ENCODE results near the gene E2F3.
A peak's percentile ranks its signal among the peaks of the same experiment; 100 is the strongest.

The E2F3 gene

GRCh38 chr6:20402342-20403069 lies 827 bp downstream of the E2F3 start:
- DNase-seq (ENCODE audit: low read depth) = peak; percentile 52

GRCh38 chr6:20403070-20403765 lies 1.5 kb downstream of the E2F3 start:
- peak; percentile 92 for DNase-seq (ENCODE audit: low read depth)

GRCh38 chr6:20403766-20404640 lies 2.3 kb downstream of the E2F3 start:
- DNase-seq (ENCODE audit: low read depth) = peak; percentile 77

- peak; percentile 75 for DNase-seq (ENCODE audit: low read depth)
Observed at GRCh38 chr6:20404641-20405032, 3.0 kb downstream of the E2F3 start.

GRCh38 chr6:20408851-20409250 lies 7.2 kb downstream of the E2F3 start:
- DNase-seq (ENCODE audit: low read depth) = no peak

DNA sequence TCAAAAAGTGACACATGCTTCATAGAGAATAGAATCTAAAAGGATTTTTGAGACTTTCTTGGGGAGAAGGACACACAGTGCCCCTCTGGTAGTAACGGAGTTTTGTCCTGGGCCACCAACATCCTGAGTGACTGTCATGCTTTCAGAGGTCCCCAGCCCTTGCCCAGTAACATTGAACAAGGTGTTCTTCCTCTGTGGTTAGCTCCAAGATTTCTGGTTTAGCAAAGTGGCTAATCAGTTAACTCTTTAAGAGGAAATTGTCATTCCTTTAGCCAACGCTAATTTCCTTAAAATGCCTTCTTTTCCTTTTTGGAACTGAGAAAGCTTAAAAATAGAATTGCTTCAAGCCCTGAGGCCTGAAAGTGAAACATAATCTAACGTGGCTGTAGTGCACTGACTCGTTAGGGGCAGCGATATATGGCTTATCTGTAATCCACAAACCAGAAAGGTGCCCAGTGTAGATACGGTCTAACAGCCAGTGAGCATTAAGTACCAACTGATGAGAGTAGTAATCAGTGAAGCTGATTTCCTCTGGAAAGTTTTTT lies 7.8 kb downstream of the E2F3 start:
- no peak for DNase-seq (ENCODE audit: low read depth)

DNA sequence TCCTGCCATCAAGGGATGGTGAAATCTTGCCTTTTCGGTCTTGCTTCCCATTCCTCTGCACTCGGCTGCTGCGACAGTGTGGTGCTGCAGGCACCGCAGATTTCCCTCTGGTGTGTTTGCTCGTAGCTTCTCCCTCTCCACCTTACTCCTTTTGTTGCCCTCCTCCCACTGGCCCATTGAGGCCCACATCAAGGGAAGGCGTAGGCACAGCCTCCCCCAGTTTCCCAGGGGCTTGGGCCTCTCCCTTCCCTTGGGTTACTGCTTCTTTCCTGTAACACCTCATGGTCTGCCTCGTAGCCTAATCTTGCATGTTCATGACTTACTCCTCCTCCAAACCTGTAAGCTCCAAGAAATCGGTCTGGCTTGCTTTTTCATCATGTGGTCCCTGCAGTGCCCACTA lies 9.9 kb downstream of the E2F3 start:
- DNase-seq (ENCODE audit: low read depth) = no peak

DNA sequence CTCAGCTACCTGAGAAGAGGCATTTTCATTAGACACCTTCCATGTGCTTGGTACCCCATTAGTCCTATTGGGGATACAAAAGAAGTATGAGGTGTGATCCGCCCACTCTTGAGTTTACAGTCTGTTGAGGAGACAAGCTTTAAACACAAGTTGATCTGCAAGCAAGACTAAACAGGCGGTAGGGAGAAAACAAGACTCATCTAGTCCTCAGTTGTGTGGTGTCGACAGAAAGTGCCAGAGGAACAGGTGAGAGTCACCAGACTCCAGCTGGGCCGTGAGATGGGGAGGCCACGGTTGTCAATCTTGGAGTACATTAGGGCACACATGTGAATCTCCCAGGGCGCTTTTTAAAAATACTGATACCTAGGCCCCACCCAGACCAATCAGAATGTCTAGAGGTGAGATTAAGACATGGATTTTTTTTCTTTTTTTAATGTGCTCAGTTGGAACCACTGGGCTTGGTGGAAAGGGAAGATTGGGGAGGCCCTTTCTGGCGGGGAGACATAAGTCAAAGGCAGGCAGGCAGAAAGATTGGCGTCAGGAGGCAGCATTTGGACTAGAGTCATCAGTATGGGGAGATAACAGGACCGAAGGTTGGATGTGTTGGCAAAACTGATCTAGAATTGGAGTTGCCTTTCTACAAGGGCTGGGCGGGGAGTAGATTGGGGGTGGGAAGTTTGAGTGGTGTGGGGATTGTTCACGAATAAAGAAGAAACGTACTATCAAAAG lies 10.4 kb downstream of the E2F3 start:
- DNase-seq (ENCODE audit: low read depth) = no peak

DNA sequence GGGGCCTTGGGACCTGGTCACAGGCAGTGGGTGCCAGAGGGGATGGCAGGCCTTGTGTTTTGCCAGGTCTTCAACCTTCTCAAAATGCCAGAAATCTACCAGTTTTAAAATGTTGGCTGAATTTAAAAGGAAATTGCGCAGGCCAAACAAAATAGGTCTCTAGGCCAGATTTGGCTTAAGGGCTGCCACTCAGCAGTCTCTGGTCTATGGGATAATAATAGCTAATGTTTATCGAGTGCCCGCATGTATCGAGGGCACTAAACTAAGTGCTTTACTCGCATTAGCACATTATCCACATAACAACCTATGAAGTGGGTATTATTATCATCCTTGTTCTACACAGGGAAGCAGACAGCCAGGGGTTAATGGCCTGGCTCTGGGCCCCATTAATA lies 11.0 kb downstream of the E2F3 start:
- DNase-seq (ENCODE audit: low read depth) = no peak

GRCh38 chr6:20413826-20414225 lies 12.1 kb downstream of the E2F3 start:
- DNase-seq (ENCODE audit: low read depth) = no peak

- DNase-seq (ENCODE audit: low read depth) = no peak
Observed at GRCh38 chr6:20414711-20415110, 13.0 kb downstream of the E2F3 start.

DNA sequence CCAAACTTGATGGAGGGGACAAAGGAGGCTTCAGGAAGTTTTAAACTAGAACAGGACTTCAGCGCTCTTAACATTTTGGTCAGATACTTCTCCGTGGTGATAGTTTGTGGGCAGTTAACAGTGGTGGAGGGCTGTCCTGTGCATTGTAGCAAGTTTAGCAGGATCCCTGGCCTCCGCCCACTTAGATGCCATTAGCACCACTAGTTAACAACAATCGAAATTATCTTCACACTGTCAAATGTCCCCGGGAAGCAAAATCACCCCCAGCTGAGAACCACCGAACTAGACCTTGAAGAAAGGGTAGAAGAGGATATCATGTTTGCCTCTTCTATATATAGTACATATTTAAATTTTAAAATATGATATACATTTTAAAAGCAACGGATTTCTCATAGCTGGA lies 13.6 kb downstream of the E2F3 start:
- no peak for DNase-seq (ENCODE audit: low read depth)

DNA sequence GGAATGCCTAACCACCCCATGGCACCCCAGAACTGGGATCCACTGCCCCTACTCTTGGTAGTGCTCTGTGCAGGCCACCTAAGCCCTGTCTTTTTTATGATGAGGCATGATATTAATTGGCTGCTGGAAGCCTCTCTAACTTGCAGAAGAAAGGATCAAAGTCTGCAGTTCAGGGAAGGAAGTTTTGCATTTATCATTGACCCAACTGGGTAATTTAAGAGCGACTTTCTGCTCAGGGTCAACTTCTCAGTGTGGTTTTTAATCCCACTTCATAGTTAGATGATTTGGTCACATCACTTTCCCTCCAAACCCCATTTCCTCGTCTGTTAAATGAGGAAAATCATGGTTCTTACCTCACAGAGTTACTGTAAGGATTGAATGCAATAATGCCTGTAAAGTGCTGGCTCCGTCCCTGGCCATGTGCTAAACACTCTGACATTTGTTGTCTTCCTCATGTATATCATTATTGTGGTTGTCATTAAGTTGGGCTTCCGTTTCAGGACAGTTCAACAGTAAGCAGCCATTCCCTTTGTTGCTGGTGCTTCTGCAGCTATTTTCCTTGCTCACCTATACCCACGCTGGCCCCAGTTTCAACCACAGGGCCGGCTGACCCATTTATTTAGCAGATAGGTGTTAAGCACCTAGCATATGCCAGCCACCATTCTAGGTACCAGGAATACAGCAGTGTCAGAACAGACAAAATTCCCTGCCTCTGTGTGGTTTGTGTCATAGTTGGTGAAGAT lies 14.2 kb downstream of the E2F3 start:
- DNase-seq (ENCODE audit: low read depth) = no peak

DNA sequence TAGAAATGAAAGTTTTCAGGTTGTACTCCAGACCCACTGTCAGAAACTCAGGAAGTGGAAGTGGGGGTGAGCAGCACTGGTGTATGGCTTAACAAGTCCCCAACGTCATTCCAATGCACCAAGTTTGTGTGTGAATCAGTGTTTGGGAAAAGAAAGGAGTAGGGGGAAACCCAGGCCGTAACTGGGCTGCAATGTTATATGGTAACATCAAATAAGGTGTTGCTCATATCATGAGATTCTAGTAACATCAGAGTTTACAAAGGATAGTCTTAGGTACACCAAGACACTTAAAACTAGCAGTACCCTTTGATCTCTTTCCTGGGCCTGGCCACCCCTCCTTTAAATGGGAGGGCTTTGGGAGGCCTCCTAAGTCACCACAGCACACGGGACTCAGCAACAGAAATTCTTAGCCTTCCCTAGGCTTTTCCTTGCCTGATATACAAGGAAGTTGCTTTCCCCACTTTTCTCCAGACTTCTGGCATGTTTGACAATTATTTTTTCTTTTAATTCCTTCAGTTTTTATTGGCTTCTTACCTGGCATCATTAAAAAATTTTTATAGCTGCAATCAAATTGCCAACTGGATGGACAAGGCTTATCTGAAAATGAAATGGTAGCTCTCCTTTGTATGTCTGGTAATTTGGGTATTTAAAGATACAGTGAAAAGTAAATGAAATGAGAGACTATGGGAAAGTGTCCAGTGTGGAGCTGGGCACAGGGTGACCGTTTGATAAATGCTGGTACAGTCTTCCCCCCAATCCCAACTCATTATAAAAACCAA lies 15.1 kb downstream of the E2F3 start:
- DNase-seq (ENCODE audit: low read depth) = no peak

DNA sequence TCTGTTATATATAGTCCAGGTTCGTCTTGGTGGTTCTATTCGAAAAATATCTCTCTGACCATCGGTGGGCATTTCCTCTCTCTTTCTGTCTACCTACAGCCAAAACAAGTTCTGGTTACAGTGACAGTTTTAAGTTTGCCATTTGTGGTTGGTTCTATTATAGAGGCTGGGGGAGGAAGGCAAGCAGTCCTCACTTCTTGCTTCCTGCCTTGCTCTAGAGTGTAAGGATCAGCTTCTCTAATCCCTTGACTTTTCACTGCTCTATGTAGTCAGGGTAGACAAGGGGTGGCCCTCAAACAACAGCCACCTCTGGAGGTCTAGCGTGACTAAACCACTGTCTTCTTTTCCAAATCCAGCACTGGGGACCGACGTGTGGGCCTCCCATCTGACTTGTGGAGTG lies 16.1 kb downstream of the E2F3 start:
- DNase-seq (ENCODE audit: low read depth) = no peak

- DNase-seq (ENCODE audit: low read depth) = no peak
Observed at GRCh38 chr6:20426177-20427082, 24.8 kb downstream of the E2F3 start.

- no peak for DNase-seq (ENCODE audit: low read depth)
Observed at GRCh38 chr6:20427856-20428255, 26.2 kb downstream of the E2F3 start.

DNA sequence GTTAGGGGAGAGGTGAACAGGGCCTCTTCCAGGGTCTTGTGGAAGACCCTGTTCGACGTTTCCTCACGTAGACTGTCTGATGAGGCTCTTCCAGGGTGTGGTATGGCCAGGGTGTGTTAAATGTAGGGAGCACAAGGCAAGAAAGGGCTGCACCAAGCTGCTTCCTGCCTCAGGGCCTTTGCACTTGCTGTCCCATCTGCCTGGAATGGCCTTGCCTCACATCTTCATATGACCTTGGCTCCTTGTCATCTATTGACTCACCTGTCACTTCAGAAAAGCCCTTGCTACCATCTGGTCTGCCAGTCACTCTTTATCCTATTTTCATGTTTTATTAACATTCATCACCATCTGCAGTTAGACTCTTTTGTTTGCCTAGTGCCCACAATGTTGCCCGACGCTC lies 31.0 kb downstream of the E2F3 start:
- no peak for DNase-seq (ENCODE audit: low read depth)

GRCh38 chr6:20433321-20433720 lies 31.6 kb downstream of the E2F3 start:
- no peak for DNase-seq (ENCODE audit: low read depth)

Measured in EH (cell line).